ENCODE data around the gene SAP30L. TPM values are rescaled to one million over a fixed set of nuclear protein-coding genes. Genes with fewer than 3 reads are reported as not detected.
A peak's percentile ranks its signal among the peaks of the same experiment; 100 is the strongest.

SAP30L gene
- total RNA-seq, 5 donors from 2014 or later (not counting 1 experiment from before 2014, with no cell fraction given) = 32.5 to 48.4 (median 38.1) TPM

DNA sequence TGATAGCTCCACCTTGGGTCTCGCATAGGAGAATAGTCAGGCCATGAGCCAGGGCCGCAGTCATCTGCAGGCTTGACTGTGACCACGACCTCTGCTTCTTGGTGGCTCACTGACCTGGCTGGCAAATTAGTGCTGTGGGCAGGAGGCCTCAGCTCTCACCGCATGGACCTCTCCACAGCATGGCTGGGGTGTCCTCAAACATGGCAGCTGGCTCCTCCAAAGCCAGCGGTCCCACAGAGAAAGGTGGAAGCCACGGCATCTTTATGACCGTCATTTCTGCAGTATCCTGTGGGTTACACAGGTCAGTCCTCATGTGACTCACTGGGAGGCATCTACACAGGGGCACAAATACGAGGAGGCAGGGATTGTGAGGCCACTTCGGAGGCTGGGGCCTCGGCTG, 43.2 kb upstream of the SAP30L start:
- Histone ChIP-seq H3K9me3 (no peaks in the 10 kb centered on the region), H3K4me1 (ENCODE audit: control insufficient read depth in 1 of 2, extremely low read depth in 1 of 2, insufficient read depth in 2 of 2, low read length in 2 of 2) (peaks cover 0 to 9% of the 10 kb centered on the region in 2 experiments), H3K27ac (ENCODE audit: low read length) (no peak overlapping the region), H3K27me3 (replicated peaks in 1 of 2; ENCODE audit: control insufficient read depth in 2 of 2, extremely low read depth in 1 of 2, insufficient read depth in 2 of 2, low read length in 1 of 2) (no peaks in the 10 kb centered on the region), H3K4me3 (ENCODE audit: control insufficient read depth in 1 of 2, extremely low read depth in 1 of 2, low read length in 1 of 2) (no peak overlapping the region), H3K36me3 (ENCODE audit: control insufficient read depth in 2 of 2, extremely low read depth in 1 of 2, insufficient read depth in 1 of 2, low read length in 1 of 2) (peaks cover 0 to 3% of the 10 kb centered on the region in 2 donors)
- ChIA-PET CTCF (interaction anchor here in 1 of 2 donors (1.2 kb wide), 1 partner anchor 330 kb away, joined by 4 read pairs; no protein-coding TSS in a partner anchor), POLR2A (no interaction called here)
- H3K9me3 Mint-ChIP-seq = no peaks in the 10 kb centered on the region
- no peak for DNase-seq
- no peak overlapping the region for H3K4me3 Mint-ChIP-seq
- ATAC-seq (replicated peaks in 1 of 4) = no peak
- WGBS (ENCODE audit: insufficient coverage) = 95% methylated on average over 7 of the region's 10 CpGs
- no peaks in the 10 kb centered on the region for H3K27me3 Mint-ChIP-seq
- H3K27ac Mint-ChIP-seq = no peak overlapping the region
- peaks cover 10 to 16% (median 13%) of the 10 kb centered on the region in 3 donors for H3K4me1 Mint-ChIP-seq
- H3K36me3 Mint-ChIP-seq = peaks cover 3% of the 10 kb centered on the region

GRCh38 chr5:154403234-154403633, 42.6 kb upstream of the SAP30L start:
- Histone ChIP-seq H3K4me3 (ENCODE audit: control insufficient read depth in 1 of 2, extremely low read depth in 1 of 2, low read length in 1 of 2) (no peak overlapping the region), H3K27me3 (replicated peaks in 1 of 2; ENCODE audit: control insufficient read depth in 2 of 2, extremely low read depth in 1 of 2, insufficient read depth in 2 of 2, low read length in 1 of 2) (no peaks in the 10 kb centered on the region), H3K36me3 (ENCODE audit: control insufficient read depth in 2 of 2, extremely low read depth in 1 of 2, insufficient read depth in 1 of 2, low read length in 1 of 2) (peaks cover 0 to 5% of the 10 kb centered on the region in 2 donors), H3K9me3 (no peaks in the 10 kb centered on the region), H3K4me1 (ENCODE audit: control insufficient read depth in 1 of 2, extremely low read depth in 1 of 2, insufficient read depth in 2 of 2, low read length in 2 of 2) (peaks cover 0 to 9% of the 10 kb centered on the region in 2 experiments), H3K27ac (ENCODE audit: low read length) (no peak overlapping the region)
- H3K4me1 Mint-ChIP-seq = peaks cover 10 to 16% (median 13%) of the 10 kb centered on the region in 3 donors
- 100% methylated on average over 4 of the region's 4 CpGs for WGBS (ENCODE audit: insufficient coverage)
- no peak overlapping the region for H3K4me3 Mint-ChIP-seq
- no peaks in the 10 kb centered on the region for H3K9me3 Mint-ChIP-seq
- H3K36me3 Mint-ChIP-seq = peaks cover 3% of the 10 kb centered on the region
- H3K27ac Mint-ChIP-seq = no peak overlapping the region
- ChIA-PET POLR2A (no interaction called here), CTCF (interaction anchor here (1.2 to 4.1 kb wide), 2 partner anchors 330 to 331 kb away, joined by 4 to 19 read pairs; no protein-coding TSS in a partner anchor)
- ATAC-seq (replicated peaks in 1 of 4) = no peak
- no peaks in the 10 kb centered on the region for H3K27me3 Mint-ChIP-seq
- no peak for DNase-seq

- Histone ChIP-seq H3K36me3 (ENCODE audit: control insufficient read depth in 2 of 2, extremely low read depth in 1 of 2, insufficient read depth in 1 of 2, low read length in 1 of 2) (peaks cover 1 to 7% of the 10 kb centered on the region in 2 donors), H3K4me3 (ENCODE audit: control insufficient read depth in 1 of 2, extremely low read depth in 1 of 2, low read length in 1 of 2) (no peak overlapping the region), H3K9me3 (no peaks in the 10 kb centered on the region), H3K27me3 (replicated peaks in 1 of 2; ENCODE audit: control insufficient read depth in 2 of 2, extremely low read depth in 1 of 2, insufficient read depth in 2 of 2, low read length in 1 of 2) (no peaks in the 10 kb centered on the region), H3K4me1 (ENCODE audit: control insufficient read depth in 1 of 2, extremely low read depth in 1 of 2, insufficient read depth in 2 of 2, low read length in 2 of 2) (peaks cover 0 to 9% of the 10 kb centered on the region in 2 experiments), H3K27ac (ENCODE audit: low read length) (no peak overlapping the region)
- POLR2A ChIA-PET = no interaction called here
- Mint-ChIP-seq H3K9me3 (no peaks in the 10 kb centered on the region), H3K27me3 (no peaks in the 10 kb centered on the region), H3K4me3 (peak overlapping the region in 1 of 3 donors; percentile 70), H3K27ac (no peak overlapping the region), H3K4me1 (peaks cover 10 to 16% (median 13%) of the 10 kb centered on the region in 3 donors), H3K36me3 (peaks cover 3% of the 10 kb centered on the region)
- DNase-seq = no peak
- 93% methylated on average over 4 of the region's 8 CpGs for WGBS (ENCODE audit: insufficient coverage)
- CTCF ChIA-PET = interaction anchor here (0.5 to 4.1 kb wide), 10 partner anchors 18 to 430 kb away, joined by 3 to 51 read pairs (median 7); no protein-coding TSS in a partner anchor
- ATAC-seq (replicated peaks in 1 of 4) = no peak
Observed at GRCh38 chr5:154403776-154404387, 41.9 kb upstream of the SAP30L start.

DNA sequence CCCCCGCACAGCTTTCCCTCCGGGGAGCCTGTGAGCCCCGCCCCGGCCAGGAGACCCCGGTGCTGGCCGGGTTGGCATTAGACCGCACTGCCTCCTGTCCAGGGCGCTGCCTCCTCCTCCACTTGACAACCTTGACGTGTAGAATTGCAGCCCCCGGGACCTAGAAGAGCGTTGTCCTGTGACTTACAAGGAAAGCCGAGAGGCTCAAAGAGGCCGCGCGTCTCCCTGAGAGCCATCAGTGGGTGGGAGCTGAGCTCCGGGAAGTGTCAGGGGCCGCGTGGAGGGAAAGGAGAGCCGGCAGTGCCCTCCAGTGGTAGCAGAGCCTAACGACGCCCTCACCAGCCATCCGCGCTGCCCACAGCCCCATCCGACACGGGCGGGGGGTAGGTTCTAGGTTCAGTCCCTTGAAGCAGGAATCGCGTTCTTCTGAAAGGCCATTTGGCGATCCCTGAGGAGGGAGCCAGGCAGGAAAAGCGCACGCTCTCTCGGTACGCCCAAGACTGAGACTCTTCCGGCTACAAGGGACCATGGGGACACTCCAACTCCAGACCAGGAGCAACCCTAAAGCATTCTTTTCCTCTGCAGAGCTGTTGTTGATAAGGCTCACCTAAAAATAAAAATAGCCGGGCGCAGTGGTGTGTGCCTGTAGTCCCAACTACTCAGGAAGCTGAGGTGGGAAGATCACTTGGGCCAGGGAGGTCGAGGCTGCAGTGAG, 40.6 kb upstream of the SAP30L start:
- no peaks in the 10 kb centered on the region for H3K27me3 ChIP-seq (replicated peaks in 1 of 2; ENCODE audit: control insufficient read depth in 2 of 2, extremely low read depth in 1 of 2, insufficient read depth in 2 of 2, low read length in 1 of 2)
- no peak overlapping the region for H3K27ac ChIP-seq (ENCODE audit: low read length)
- 16% methylated on average over 30 of the region's 37 CpGs for WGBS (ENCODE audit: insufficient coverage)
- H3K36me3 ChIP-seq (ENCODE audit: control insufficient read depth in 2 of 2, extremely low read depth in 1 of 2, insufficient read depth in 1 of 2, low read length in 1 of 2) = peaks cover 6 to 9% of the 10 kb centered on the region in 2 donors
- DNase-seq = peak; percentile 30 to 79 (median 62)
- Mint-ChIP-seq H3K4me1 (peaks cover 10 to 16% (median 13%) of the 10 kb centered on the region in 3 donors), H3K27ac (no peak overlapping the region), H3K4me3 (peak overlapping the region; percentile 17 to 70 (median 21)), H3K9me3 (no peaks in the 10 kb centered on the region), H3K27me3 (no peaks in the 10 kb centered on the region), H3K36me3 (peaks cover 6% of the 10 kb centered on the region)
- H3K4me1 ChIP-seq (ENCODE audit: control insufficient read depth in 1 of 2, extremely low read depth in 1 of 2, insufficient read depth in 2 of 2, low read length in 2 of 2) = peaks cover 0 to 9% of the 10 kb centered on the region in 2 experiments
- POLR2A ChIA-PET = interaction anchor here in 1 of 2 donors (0.6 kb wide), 1 partner anchor 10 kb away, joined by 3 read pairs; no protein-coding TSS in a partner anchor
- peak overlapping the region in 1 of 2 donors; percentile 35 for H3K4me3 ChIP-seq (ENCODE audit: control insufficient read depth in 1 of 2, extremely low read depth in 1 of 2, low read length in 1 of 2)
- no peaks in the 10 kb centered on the region for H3K9me3 ChIP-seq
- peak; percentile 92 to 98 (median 94) for ATAC-seq (replicated peaks in 1 of 4)
- CTCF ChIA-PET = interaction anchor here (0.6 to 4.1 kb wide), 12 partner anchors 10 to 431 kb away, joined by 3 to 51 read pairs (median 4); no protein-coding TSS in a partner anchor

DNA sequence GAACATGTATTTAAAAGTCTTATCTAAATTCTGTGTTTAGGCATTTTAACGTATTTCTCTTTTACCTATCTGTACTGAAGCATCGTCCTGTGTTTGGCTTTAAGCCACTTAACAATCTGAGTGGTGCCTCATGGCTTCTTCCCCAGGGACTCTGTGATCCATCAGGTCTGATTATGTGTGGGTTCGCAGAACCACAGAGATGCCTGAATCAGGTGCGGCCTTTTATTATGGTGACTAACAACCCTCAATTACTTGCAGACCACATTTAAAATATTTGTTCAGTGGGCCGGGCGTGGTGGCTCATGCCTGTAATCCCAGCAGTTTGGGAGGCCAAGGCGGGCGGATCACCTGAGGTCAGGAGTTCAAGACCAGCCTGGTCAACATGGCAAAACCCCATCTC, 39.6 kb upstream of the SAP30L start:
- Histone ChIP-seq H3K4me1 (ENCODE audit: control insufficient read depth in 1 of 2, extremely low read depth in 1 of 2, insufficient read depth in 2 of 2, low read length in 2 of 2) (peaks cover 0 to 9% of the 10 kb centered on the region in 2 experiments), H3K4me3 (ENCODE audit: control insufficient read depth in 1 of 2, extremely low read depth in 1 of 2, low read length in 1 of 2) (no peak overlapping the region), H3K9me3 (no peaks in the 10 kb centered on the region), H3K36me3 (ENCODE audit: control insufficient read depth in 2 of 2, extremely low read depth in 1 of 2, insufficient read depth in 1 of 2, low read length in 1 of 2) (peaks cover 6 to 18% of the 10 kb centered on the region in 2 donors), H3K27ac (ENCODE audit: low read length) (no peak overlapping the region), H3K27me3 (replicated peaks in 1 of 2; ENCODE audit: control insufficient read depth in 2 of 2, extremely low read depth in 1 of 2, insufficient read depth in 2 of 2, low read length in 1 of 2) (no peaks in the 10 kb centered on the region)
- no peak for DNase-seq
- ChIA-PET CTCF (interaction anchor here (0.6 to 4.1 kb wide), 6 partner anchors 21 to 899 kb away, joined by 3 to 51 read pairs (median 10); no protein-coding TSS in a partner anchor), POLR2A (interaction anchor here in 1 of 2 donors (0.7 kb wide), 1 partner anchor 432 kb away, joined by 3 read pairs; no protein-coding TSS in a partner anchor)
- Mint-ChIP-seq H3K27me3 (no peaks in the 10 kb centered on the region), H3K4me3 (no peak overlapping the region), H3K36me3 (peaks cover 13% of the 10 kb centered on the region), H3K9me3 (no peaks in the 10 kb centered on the region), H3K4me1 (peaks cover 10 to 16% (median 13%) of the 10 kb centered on the region in 3 donors), H3K27ac (no peak overlapping the region)
- ATAC-seq (replicated peaks in 1 of 4) = no peak
- 100% methylated on average over 2 of the region's 8 CpGs for WGBS (ENCODE audit: insufficient coverage)

DNA sequence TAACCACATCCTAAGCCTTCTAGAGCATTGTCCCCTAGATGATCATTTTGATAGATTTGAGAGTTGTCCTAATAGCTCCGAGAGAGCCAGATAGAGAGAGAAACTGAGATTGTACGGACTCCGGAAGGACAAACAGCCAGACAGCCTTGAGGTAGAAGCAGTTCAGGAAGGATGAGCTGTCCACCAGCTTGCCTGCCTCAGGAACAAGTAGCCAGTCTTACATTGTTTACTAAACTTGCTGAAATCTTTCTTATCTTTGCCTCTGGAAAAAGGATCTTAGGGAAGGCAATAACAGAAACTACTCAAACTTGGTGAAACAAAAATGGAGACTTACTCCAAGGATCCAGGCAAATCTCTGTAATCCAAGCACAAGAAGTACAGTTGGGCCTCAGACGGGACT, 39.0 kb upstream of the SAP30L start:
- no peak overlapping the region for H3K4me3 ChIP-seq (ENCODE audit: control insufficient read depth in 1 of 2, extremely low read depth in 1 of 2, low read length in 1 of 2)
- peaks cover 10 to 16% (median 13%) of the 10 kb centered on the region in 3 donors for H3K4me1 Mint-ChIP-seq
- H3K27ac Mint-ChIP-seq = no peak overlapping the region
- peaks cover 6 to 24% of the 10 kb centered on the region in 2 donors for H3K36me3 ChIP-seq (ENCODE audit: control insufficient read depth in 2 of 2, extremely low read depth in 1 of 2, insufficient read depth in 1 of 2, low read length in 1 of 2)
- ATAC-seq (replicated peaks in 1 of 4) = no peak
- H3K27me3 ChIP-seq (replicated peaks in 1 of 2; ENCODE audit: control insufficient read depth in 2 of 2, extremely low read depth in 1 of 2, insufficient read depth in 2 of 2, low read length in 1 of 2) = no peaks in the 10 kb centered on the region
- ChIA-PET POLR2A (no interaction called here), CTCF (interaction anchor here (2.5 to 4.1 kb wide), 2 partner anchors 334 to 335 kb away, joined by 8 to 19 read pairs; no protein-coding TSS in a partner anchor)
- peaks cover 0 to 9% of the 10 kb centered on the region in 2 experiments for H3K4me1 ChIP-seq (ENCODE audit: control insufficient read depth in 1 of 2, extremely low read depth in 1 of 2, insufficient read depth in 2 of 2, low read length in 2 of 2)
- H3K9me3 Mint-ChIP-seq = no peaks in the 10 kb centered on the region
- no peak overlapping the region for H3K27ac ChIP-seq (ENCODE audit: low read length)
- DNase-seq = no peak
- no peaks in the 10 kb centered on the region for H3K27me3 Mint-ChIP-seq
- H3K36me3 Mint-ChIP-seq = peaks cover 18% of the 10 kb centered on the region
- no peak overlapping the region for H3K4me3 Mint-ChIP-seq
- H3K9me3 ChIP-seq = no peaks in the 10 kb centered on the region
- 94% methylated on average over 4 of the region's 4 CpGs for WGBS (ENCODE audit: insufficient coverage)
